HUES64 (cell line): Measurements from ENCODE around the gene TMEM272.
A peak's percentile ranks its signal among the peaks of the same experiment; 100 is the strongest.

Experiments
- H3K27ac ChIP-seq: 2 replicates; pipeline ENCODE4 v1.7.0; 2013; ENCODE audit warnings: low read depth, low read length, inconsistent platforms
- H3K27me3 ChIP-seq: 2 replicates; pipeline ENCODE4 v1.6.1; 2013; ENCODE audit warnings: mild to moderate bottlenecking, low read length; ENCODE audit not compliant: insufficient read depth
- H3K36me3 ChIP-seq: 2 replicates; pipeline ENCODE4 v1.6.1; 2013; ENCODE audit warnings: mild to moderate bottlenecking, low read length; ENCODE audit not compliant: insufficient read depth
- H3K4me1 ChIP-seq: 2 replicates; pipeline ENCODE4 v1.6.1; 2013; ENCODE audit warnings: mild to moderate bottlenecking, low read length, moderate library complexity; ENCODE audit not compliant: insufficient read depth
- H3K4me3 ChIP-seq: 2 replicates; pipeline ENCODE4 v1.5.1; 2013; ENCODE audit warnings: mild to moderate bottlenecking, low read length, moderate library complexity
- H3K9ac ChIP-seq: 2 replicates; pipeline ENCODE4 v1.6.1; 2013; ENCODE audit warnings: mild to moderate bottlenecking, low read depth, low read length
- H3K9me3 ChIP-seq: 2 replicates; pipeline ENCODE4 v1.6.1; 2013; ENCODE audit warnings: low read depth, low read length; ENCODE audit not compliant: insufficient read depth
- WGBS: fragments of 150-250, 120-280 bp; methylation state at CpG from one replicate; pipeline ENCODE4 v1.1.7; 2013; ENCODE audit warnings: missing lambda C conversion rate; 5-methylcytosine and 5-hydroxymethylcytosine counted together

TMEM272 gene

DNA sequence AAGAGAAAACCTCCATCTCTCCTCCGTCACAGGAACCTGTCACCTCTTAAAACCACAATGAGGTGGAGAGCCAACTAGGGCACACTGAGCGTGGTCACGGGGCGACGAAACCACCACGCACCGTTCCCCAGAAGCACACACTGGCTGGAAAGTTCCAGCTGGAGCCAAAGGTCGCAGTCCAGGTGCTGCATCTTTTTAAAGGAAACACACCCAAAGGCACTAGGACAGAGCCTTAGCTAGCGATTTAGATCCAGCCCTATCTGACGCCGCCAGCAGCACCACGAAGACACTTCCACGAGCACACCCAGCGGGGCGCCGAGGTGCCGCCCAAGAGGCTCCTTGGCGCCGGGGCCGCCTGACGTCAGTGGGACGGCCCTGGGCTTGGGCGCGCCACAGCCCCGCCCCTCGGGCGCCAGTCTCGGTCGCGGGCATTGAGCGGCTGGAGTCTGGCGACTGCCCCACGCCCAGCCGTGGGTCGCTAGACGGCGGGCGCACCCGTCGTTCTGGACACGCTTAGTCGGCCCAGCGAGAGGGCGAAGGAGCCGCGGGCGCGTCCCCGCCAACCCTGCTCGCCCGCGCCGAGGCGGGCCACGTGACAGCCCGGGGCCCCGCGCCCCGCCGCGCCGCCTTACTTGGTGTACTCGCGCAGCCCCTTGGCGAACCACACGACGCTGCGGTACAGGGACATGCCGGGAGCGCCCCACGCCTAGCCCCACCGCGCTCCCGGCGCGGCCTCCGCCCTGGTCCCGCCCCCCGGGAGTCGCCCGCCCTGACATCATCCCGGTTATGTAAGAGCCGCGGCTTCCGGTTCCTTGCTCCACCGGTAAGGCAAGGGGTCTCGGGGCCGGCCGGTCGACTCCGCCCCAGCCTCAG lies 41.3 kb downstream of the TMEM272 start, which contains the start of gene DHRS12:
DHRS12 (minus strand) TSS at position 742 of the 873 bp plus-strand sequence. CDS start 4,504 bp downstream, outside the sequence.
- H3K9me3 ChIP-seq, result no peaks in the 10 kb centered on the region
- H3K4me1 ChIP-seq, result peaks cover 40% of the 10 kb centered on the region
- 2% methylated on average over 91 of the region's 91 CpGs for WGBS
- peak within 1 kb of the TSS; percentile 92 for H3K27ac ChIP-seq
- no peaks in the 10 kb centered on the region for H3K27me3 ChIP-seq
- no peaks in the 10 kb centered on the region for H3K36me3 ChIP-seq
- peak within 1 kb of the TSS; percentile 88 for H3K4me3 ChIP-seq
- H3K9ac ChIP-seq, result peak within 1 kb of the TSS; percentile 94

DNA sequence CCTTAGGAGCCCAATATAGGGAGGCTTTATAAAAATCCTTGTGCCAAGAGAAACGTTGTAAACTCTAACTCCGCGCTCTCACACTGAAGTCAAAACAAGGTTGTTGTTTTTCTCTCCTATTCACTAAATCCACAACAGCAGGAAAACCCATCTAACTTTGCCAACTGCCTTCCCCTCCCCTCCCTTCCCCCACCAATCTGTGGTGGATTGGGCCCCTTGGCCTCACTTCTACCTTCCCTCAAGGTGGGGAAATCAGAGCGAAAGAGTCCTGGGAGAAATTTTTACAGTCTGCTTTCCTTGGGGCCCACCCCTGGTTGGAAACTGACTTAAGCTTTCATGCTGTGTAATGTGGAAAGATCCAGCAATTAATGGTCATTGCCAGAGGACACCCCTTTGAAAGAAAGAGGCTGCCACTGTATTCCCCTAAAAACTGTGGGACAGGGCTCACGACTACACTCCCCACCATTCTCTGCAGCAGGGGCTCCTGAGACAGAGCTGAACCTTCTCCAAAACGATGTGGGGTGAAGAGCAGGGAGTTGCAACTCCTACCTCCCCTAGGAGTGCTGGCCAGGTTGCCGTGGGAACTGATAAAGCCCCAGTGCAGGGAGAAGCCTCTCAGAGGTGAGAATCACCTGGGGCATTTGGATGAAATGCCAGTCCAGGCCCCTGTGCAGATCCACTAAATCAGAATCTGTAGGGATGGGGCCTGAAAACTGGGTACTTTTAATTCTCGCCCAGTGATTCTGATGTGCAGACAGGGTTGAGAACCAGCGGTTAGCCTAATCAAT lies 42.2 kb downstream of the TMEM272 start:
- H3K4me3 ChIP-seq, result peak overlapping the region; percentile 88

DNA sequence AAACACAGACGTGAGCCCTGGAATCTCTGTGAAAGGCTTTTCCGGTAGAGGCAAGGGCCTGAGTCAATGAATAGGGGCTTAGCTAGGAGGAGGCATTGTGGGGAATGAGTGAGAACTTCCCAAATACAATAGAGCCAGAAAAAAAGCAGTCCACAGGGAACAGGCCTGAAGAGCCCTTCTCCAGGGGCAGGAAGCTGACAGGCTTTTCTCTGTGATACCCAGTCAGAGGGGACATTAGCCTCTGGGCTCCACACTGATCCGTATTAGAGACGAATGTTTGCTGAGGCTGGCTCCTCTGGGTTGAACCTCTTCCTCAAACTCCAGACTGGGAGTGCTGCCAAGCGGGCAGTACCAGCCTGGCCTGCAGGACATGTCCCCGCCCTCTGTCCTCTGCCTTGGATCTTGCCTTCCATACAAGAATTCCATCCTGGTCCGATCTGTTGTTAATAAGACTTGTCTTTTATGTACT lies 43.3 kb downstream of the TMEM272 start:
- WGBS, result 73% methylated on average over 5 of the region's 7 CpGs
- Histone ChIP-seq H3K4me3 (no peak overlapping the region), H3K9me3 (no peaks in the 10 kb centered on the region), H3K36me3 (no peaks in the 10 kb centered on the region), H3K4me1 (peaks cover 40% of the 10 kb centered on the region), H3K27ac (peak overlapping the region; percentile 46; the same call in 1 of the 2 replicates), H3K9ac (no peak overlapping the region), H3K27me3 (no peaks in the 10 kb centered on the region)

More for the DNA sequence above, 42.2 kb downstream of the TMEM272 start:
- no peaks in the 10 kb centered on the region for H3K27me3 ChIP-seq
- H3K4me1 ChIP-seq, result peaks cover 40% of the 10 kb centered on the region
- H3K27ac ChIP-seq, result peak overlapping the region; percentile 92
- 56% methylated on average over 9 of the region's 9 CpGs for WGBS
- peak overlapping the region; percentile 94 for H3K9ac ChIP-seq
- no peaks in the 10 kb centered on the region for H3K36me3 ChIP-seq
- no peaks in the 10 kb centered on the region for H3K9me3 ChIP-seq

DNA sequence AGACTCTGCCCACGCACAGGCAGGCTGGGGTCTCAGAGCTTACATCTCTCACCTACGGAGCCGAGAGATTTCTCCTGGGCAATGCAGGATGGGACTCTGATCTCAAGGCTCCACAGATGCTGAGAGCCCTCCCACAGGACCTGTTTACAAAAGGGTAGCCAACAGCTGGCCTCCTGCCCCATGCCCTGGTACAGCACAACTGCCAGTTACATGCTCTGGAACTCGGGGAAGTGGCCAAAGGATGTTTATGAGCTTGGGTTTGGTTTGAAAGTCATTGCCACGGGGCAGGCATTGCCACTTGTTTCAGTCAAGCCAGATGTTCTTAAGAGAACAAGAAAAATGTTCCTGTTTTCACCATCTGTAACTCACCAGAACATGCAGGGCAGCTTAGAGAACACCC lies 44.5 kb downstream of the TMEM272 start:
- 91% methylated on average over 5 of the region's 5 CpGs for WGBS
- Histone ChIP-seq H3K4me3 (no peak overlapping the region), H3K27me3 (no peaks in the 10 kb centered on the region), H3K9me3 (no peaks in the 10 kb centered on the region), H3K36me3 (no peaks in the 10 kb centered on the region), H3K4me1 (peaks cover 40% of the 10 kb centered on the region), H3K27ac (no peak overlapping the region), H3K9ac (no peak overlapping the region)

DNA sequence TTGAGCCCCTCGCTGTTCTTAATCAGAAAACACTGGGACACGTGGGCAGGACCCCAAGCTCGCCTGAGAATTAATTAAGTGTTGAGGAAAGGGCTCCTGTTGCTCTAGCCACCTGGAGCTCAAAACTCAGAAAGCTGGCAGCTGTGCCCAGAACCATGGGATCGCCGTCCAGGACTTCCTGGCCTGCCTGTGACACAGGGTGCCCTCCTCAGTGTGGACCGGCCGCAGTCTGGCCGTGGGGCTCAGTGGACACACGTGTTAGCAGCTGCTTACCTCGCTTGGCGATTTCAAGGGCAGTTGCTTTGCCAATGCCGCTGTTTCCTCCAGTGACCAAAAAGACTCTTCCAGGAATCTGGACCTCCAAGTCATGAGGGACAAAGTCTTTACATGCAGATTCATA lies 45.7 kb downstream of the TMEM272 start:
- no peaks in the 10 kb centered on the region for H3K36me3 ChIP-seq
- peaks cover 29% of the 10 kb centered on the region for H3K4me1 ChIP-seq
- H3K9ac ChIP-seq, result no peak overlapping the region
- 87% methylated on average over 12 of the region's 12 CpGs for WGBS
- no peaks in the 10 kb centered on the region for H3K9me3 ChIP-seq
- no peak overlapping the region for H3K4me3 ChIP-seq
- no peak overlapping the region for H3K27ac ChIP-seq
- no peaks in the 10 kb centered on the region for H3K27me3 ChIP-seq

DNA sequence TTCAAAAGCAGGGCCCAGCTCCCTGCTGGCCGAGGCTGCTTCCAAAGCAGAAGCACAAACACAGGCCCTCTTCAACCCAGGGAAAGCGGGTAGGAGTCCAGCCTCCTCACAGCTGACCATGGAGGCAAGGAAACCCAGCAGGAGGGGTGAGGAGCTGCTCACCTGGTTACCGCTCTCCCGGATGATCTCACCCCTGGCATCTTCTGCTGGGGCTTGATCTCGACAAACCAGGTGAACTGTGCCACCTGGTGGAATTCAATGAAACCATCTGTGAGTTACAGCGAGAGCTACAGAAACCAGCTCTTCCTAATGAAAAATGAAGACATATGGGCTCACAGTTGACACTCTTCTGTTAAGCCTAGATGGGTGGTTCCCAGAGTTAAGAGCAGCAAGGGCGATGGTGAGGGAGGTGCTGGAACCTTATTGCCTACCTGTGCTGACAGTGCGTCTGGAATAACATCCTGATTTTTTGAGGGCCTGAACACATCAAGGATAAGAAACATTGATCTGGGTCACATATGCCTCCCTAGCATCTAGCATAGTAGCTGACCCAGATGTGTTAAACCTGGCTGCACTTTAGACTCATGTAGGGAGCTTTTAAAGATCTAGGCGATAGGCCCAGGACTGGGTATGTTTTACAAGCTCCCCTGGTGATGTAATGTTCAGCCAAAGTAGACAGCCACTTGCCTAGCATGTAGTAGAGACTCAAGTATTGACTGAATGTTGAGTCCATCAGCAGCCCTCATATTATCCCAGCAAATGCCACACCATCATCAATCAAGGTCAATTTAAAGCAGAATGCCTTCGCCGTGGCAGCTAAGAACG lies 47.1 kb downstream of the TMEM272 start:
- 80% methylated on average over 12 of the region's 12 CpGs for WGBS
- H3K27ac ChIP-seq, result no peak overlapping the region
- no peak overlapping the region for H3K9ac ChIP-seq

DNA sequence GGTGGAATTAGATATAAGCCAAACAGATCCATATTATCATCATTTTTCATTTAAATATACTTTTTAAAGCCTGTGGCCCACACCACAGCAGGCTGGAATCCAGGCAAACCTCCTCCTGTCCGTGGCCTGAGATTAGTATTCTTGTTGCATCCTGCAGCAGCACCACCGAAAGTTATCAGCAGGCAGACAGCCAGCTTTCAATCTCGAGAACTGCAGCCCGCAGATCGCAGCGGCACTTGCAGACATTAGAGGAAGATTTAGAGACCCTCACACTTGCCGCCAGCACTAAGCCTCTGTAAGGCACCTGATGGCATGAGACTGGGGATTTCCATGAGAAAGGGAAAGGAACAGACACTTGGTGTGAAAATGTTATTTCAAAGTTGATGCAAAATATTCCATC lies 48.4 kb downstream of the TMEM272 start:
- WGBS, result 81% methylated on average over 7 of the region's 7 CpGs
- Histone ChIP-seq H3K27me3 (no peaks in the 10 kb centered on the region), H3K27ac (no peak overlapping the region), H3K9ac (no peak overlapping the region), H3K4me3 (no peak overlapping the region), H3K36me3 (no peaks in the 10 kb centered on the region), H3K9me3 (no peaks in the 10 kb centered on the region), H3K4me1 (peaks cover 14% of the 10 kb centered on the region)

More for the DNA sequence above, 47.1 kb downstream of the TMEM272 start:
- peaks cover 26% of the 10 kb centered on the region for H3K4me1 ChIP-seq
- H3K9me3 ChIP-seq, result no peaks in the 10 kb centered on the region
- no peaks in the 10 kb centered on the region for H3K36me3 ChIP-seq
- no peak overlapping the region for H3K4me3 ChIP-seq
- H3K27me3 ChIP-seq, result no peaks in the 10 kb centered on the region

DNA sequence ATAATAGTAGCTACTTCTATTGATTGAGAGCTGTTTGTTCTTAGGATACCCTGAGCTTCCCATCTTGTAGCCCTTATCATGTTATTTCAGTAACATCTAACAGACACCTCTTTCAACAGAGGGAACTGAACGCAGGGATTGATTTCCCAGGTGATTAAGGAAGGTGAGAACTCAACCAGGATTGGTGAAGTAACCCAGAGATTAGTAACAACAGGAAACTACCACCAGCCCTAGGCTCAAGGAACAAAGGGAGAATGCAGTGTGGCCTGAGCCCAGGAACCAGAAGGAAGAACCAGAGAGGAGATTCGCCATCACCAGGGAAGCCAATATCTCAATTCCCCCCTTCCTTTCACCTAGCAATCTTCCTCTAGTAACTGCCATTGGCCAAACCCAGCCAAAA lies 49.6 kb downstream of the TMEM272 start:
- H3K4me3 ChIP-seq, result no peak overlapping the region
- peaks cover 14% of the 10 kb centered on the region for H3K4me1 ChIP-seq
- WGBS, result 92% methylated on average over 2 of the region's 2 CpGs
- no peaks in the 10 kb centered on the region for H3K36me3 ChIP-seq
- no peak overlapping the region for H3K9ac ChIP-seq
- H3K9me3 ChIP-seq, result no peaks in the 10 kb centered on the region
- no peaks in the 10 kb centered on the region for H3K27me3 ChIP-seq
- H3K27ac ChIP-seq, result no peak overlapping the region

DNA sequence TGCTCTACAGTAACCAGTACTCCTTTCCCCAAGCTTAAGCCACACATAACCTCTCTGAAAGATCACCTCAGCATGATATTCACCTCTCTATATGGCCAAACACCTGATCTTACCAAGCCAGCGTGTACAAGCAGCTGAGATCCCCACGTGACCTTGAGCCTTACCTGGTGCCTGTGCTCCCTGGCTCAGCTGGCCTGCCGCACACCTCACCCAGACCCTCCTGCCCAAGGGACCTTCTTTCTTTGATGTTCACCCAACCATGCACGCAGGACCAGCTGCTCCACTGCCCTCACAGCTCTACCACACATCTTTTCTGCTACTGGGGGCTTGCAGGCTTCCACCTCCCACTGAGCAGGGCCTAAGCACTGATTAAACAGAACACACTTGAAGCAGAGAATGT lies 50.0 kb downstream of the TMEM272 start:
- no peak overlapping the region for H3K4me3 ChIP-seq
- 70% methylated on average over 4 of the region's 4 CpGs for WGBS
- no peaks in the 10 kb centered on the region for H3K36me3 ChIP-seq
- H3K27ac ChIP-seq, result no peak overlapping the region
- no peak overlapping the region for H3K9ac ChIP-seq
- no peaks in the 10 kb centered on the region for H3K9me3 ChIP-seq
- H3K27me3 ChIP-seq, result no peaks in the 10 kb centered on the region
- H3K4me1 ChIP-seq, result peaks cover 10% of the 10 kb centered on the region

DNA sequence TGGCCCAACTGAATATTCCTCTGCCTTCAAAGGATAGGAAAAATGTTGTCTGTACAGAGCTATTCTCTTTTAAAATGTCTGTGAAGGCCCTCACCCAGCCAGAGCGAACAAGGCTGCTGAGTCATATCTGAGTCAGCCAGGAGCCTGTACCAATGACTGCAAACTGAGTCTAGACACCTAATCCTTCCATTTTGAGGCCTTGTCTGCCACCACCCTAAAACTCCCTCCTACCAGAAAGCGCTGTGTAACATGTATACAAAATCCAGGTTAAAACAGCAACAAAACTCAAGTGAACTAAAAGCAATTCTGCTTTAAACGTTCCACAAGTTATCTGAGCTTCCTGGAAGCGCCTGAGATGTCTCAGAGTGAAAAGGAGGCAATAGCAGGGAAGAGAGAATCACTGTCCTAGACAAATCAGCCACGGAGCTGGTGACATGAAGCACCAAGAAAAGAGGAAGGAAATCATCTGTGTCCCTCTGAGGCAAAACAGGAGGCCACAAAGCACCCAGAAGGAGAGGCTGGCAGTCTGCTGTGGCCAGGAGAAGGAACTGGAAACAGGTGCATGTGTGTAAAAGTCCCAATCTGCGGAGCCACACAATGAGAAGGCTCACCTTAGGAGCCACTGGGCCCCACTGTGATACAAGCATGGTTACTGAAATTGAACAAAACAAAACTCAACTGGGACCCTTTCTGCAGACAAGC lies 51.3 kb downstream of the TMEM272 start:
- Histone ChIP-seq H3K9me3 (no peaks in the 10 kb centered on the region), H3K27ac (no peak overlapping the region), H3K4me1 (0 out of 2 replicates have a peak, but pooled peaks cover 3% of the 10 kb centered on the region), H3K9ac (no peak overlapping the region), H3K4me3 (no peak overlapping the region), H3K36me3 (no peaks in the 10 kb centered on the region), H3K27me3 (no peaks in the 10 kb centered on the region)
- 84% methylated on average over 6 of the region's 6 CpGs for WGBS
